ENCODE results near the gene RNASE12. TPM values are rescaled to one million over a fixed set of nuclear protein-coding genes. Genes with fewer than 3 reads are reported as not detected.
"Not testable (repeated sequence)": the region's sequence is repeated elsewhere in the genome, so short reads cannot be mapped to it uniquely, and the experiment has no call there.

The RNASE12 gene
- total RNA-seq, 2 experiments from 2014 or later = not detected

DNA sequence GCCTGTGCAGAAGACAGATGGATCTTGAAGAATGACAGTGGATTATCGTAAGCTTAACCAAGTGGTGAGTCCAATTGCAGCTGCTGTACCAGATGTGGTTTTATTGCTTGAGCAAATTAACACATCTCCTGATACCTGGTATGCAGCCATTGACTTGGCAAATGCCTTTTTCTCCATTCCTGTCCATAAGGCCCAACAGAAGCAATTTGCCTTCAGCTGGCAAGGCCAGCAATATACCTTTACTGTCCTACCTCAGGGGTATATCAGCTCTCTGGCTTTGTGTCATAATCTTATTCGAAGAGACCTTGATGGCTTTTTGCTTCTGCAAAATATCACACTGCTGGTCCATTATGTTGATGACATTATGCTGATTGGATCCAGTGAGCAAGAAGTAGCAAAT lies 21.3 kb downstream of the RNASE12 start:
- not testable (repeated sequence) for H3K4me1 Mint-ChIP-seq (ENCODE audit: low read depth)

DNA sequence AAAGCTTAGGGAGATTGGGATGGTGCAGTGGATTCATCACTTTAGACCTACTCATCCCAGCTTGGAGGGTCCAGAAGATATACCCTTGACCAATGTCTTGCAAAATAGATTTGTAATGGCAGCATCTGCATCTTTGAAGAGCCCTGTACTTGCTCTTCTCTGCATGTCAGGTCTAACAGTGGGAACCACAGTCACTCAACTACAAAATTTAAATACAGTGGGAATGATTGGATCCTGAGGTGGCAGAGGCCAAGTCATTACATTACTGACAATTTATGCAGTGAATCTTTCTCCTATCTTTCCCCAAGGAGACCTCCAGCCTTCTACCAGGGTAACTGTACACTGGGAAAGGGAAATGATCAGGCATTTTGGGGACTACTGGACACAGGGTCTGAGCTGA lies 22.1 kb downstream of the RNASE12 start:
- H3K9me3 Mint-ChIP-seq = peaks cover 5% of the 10 kb centered on the region
- H3K27ac Mint-ChIP-seq = no peak overlapping the region
- no peak for ATAC-seq
- H3K4me3 Mint-ChIP-seq = no peak overlapping the region
- intact Hi-C loops (cut with micrococcal nuclease) = no loop called here
- POLR2A ChIA-PET = no interaction called here
- H3K36me3 Mint-ChIP-seq (ENCODE audit: low read depth) = no peaks in the 10 kb centered on the region
- peaks cover 7% of the 10 kb centered on the region for H3K4me1 Mint-ChIP-seq (ENCODE audit: low read depth)
- DNase-seq = no peak
- TF ChIP-seq CTCF (IDR thresholded peaks at IDR 0.05) = no peak
- CTCF ChIA-PET = no interaction called here
- H3K27me3 Mint-ChIP-seq = no peaks in the 10 kb centered on the region

More for the DNA sequence above, 21.3 kb downstream of the RNASE12 start:
- H3K27ac Mint-ChIP-seq; POLR2A ChIA-PET; ATAC-seq; H3K4me3 Mint-ChIP-seq; DNase-seq; H3K36me3 Mint-ChIP-seq (ENCODE audit: low read depth); H3K9me3 Mint-ChIP-seq; CTCF ChIA-PET; H3K27me3 Mint-ChIP-seq; intact Hi-C loops (cut with micrococcal nuclease): not testable (repeated sequence)

- TF ChIP-seq CTCF (IDR thresholded peaks at IDR 0.05) = no peak
- ChIA-PET POLR2A (no interaction called here), CTCF (no interaction called here)
- intact Hi-C loops (cut with micrococcal nuclease) = no loop called here
- ATAC-seq (no peak), DNase-seq (no peak)
- Mint-ChIP-seq H3K27ac (no peak overlapping the region), H3K27me3 (no peaks in the 10 kb centered on the region), H3K9me3 (peaks cover 5% of the 10 kb centered on the region), H3K4me1 (ENCODE audit: low read depth) (peaks cover 7% of the 10 kb centered on the region), H3K4me3 (no peak overlapping the region), H3K36me3 (ENCODE audit: low read depth) (no peaks in the 10 kb centered on the region)
Observed at GRCh38 chr14:20568393-20568792, 22.8 kb downstream of the RNASE12 start.

DNA sequence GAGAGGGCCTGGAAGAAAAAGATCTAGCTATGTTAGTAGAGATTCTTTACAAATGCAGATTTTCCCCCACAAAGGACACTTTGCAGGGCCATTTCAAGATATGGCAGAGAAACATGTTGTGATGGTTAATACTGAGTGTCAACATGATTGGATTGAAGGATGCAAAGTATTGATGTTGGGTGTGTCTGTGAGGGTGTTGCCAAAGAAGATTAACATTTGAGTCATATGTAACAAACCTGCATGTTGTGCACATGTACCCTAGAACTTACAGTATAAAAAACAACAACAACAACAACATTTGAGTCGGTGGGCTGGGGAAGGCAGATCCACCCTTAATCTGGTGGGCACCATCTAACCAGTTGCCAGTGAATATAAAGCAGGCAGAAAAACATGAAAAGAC lies 24.0 kb downstream of the RNASE12 start:
- ATAC-seq = not testable (repeated sequence)

DNA sequence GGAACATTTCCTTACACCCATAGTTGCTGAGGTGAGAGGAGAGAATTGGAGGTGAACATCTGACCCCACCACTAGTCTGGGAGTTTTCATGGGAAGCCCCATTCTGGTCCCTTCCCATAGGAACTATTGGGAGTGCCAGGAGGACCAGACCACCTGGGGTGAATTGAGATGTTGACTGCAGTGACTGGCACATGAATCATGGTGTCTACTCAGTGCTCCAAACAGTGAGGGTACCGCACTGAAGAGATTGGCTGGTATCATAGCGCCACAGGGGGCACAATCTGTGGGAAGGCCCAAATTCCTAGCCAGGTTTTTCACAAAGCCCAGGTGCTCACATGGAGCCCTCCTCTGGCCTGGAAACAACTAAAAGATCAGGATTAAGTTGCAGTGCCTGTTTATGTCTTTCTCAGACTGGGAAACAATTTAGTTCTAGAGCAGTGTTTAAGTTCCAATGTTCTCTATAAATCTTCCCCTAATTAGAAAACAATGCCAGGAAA lies 26.6 kb downstream of the RNASE12 start:
- Mint-ChIP-seq H3K36me3 (ENCODE audit: low read depth) (no peaks in the 10 kb centered on the region), H3K4me1 (ENCODE audit: low read depth) (peaks cover 7% of the 10 kb centered on the region), H3K27me3 (no peaks in the 10 kb centered on the region), H3K4me3 (no peak overlapping the region), H3K27ac (no peak overlapping the region), H3K9me3 (peaks cover 5% of the 10 kb centered on the region)
- intact Hi-C loops (cut with micrococcal nuclease) = no loop called here
- ChIA-PET CTCF (no interaction called here), POLR2A (no interaction called here)
- TF ChIP-seq CTCF (IDR thresholded peaks at IDR 0.05) = no peak
- no peak for ATAC-seq
- no peak for DNase-seq

More for the DNA sequence above, 24.0 kb downstream of the RNASE12 start:
- intact Hi-C loops (cut with micrococcal nuclease); POLR2A ChIA-PET; H3K36me3 Mint-ChIP-seq (ENCODE audit: low read depth); CTCF ChIA-PET; H3K27ac Mint-ChIP-seq; H3K9me3 Mint-ChIP-seq; H3K4me3 Mint-ChIP-seq; H3K4me1 Mint-ChIP-seq (ENCODE audit: low read depth); DNase-seq; H3K27me3 Mint-ChIP-seq: not testable (repeated sequence)

DNA sequence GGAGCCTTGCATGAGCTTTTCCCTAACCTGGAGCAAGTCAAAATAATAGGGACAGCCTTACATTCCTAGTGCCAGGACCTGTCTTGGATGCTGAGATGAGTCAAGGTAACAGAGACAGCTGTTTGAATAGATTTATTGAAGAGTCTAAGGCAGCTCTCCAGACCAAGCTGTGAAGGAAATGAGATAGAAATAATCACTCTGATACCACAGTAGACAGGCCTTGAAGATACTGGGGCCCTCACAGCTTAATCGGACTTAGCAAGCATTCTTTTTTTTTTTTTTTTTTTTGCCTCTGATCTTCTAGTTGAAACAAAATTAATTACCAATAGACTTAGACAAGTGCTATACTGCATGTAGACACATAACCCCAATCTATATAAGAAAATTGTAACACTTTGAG lies 27.2 kb downstream of the RNASE12 start:
- no peak overlapping the region for H3K4me3 Mint-ChIP-seq

More for the DNA sequence above, 27.2 kb downstream of the RNASE12 start:
- no peak overlapping the region for H3K27ac Mint-ChIP-seq
- no peaks in the 10 kb centered on the region for H3K27me3 Mint-ChIP-seq
- CTCF ChIA-PET = no interaction called here
- ATAC-seq = no peak
- H3K36me3 Mint-ChIP-seq (ENCODE audit: low read depth) = no peaks in the 10 kb centered on the region
- no peak for TF ChIP-seq CTCF (IDR thresholded peaks at IDR 0.05)
- intact Hi-C loops (cut with micrococcal nuclease) = no loop called here
- peaks cover 7% of the 10 kb centered on the region for H3K4me1 Mint-ChIP-seq (ENCODE audit: low read depth)
- DNase-seq = no peak
- POLR2A ChIA-PET = no interaction called here
- peaks cover 5% of the 10 kb centered on the region for H3K9me3 Mint-ChIP-seq

Data from activated CD8-positive, alpha-beta T cell treated with anti-CD3 and anti-CD28 coated beads for 36 hours (primary cell).